KG1 (cell line): ENCODE data around the gene CNOT3.
"Not testable (repeated sequence)": the region's sequence is repeated elsewhere in the genome, so short reads cannot be mapped to it uniquely, and the experiment has no call there.

Source experiments
- DNase-seq: peaks from one replicate; lab custom pipeline; 2025; lab: John Stamatoyannopoulos, UW

CNOT3 gene

GRCh38 chr19:54137699-54138488, at the start of gene CNOT3:
TSS of gene CNOT3 (plus strand) at chr19:54137762. CDS start at chr19:54142979, 5,217 bp downstream.
- no peak for DNase-seq

GRCh38 chr19:54094426-54095000, 43.0 kb upstream of the CNOT3 start:
- peak; percentile 53 for DNase-seq

- no peak for DNase-seq
Measured at GRCh38 chr19:54095136-54095858, 42.3 kb upstream of the CNOT3 start.

GRCh38 chr19:54095859-54096616, 41.5 kb upstream of the CNOT3 start:
- DNase-seq = peak; percentile 29

GRCh38 chr19:54096617-54097106, 40.9 kb upstream of the CNOT3 start:
- no peak for DNase-seq

GRCh38 chr19:54099190-54099902, 38.2 kb upstream of the CNOT3 start:
- DNase-seq = no peak

- not testable (repeated sequence) for DNase-seq
Measured at GRCh38 chr19:54099903-54100255, 37.7 kb upstream of the CNOT3 start.

GRCh38 chr19:54100561-54100960, 37.0 kb upstream of the CNOT3 start, which contains the start of gene OSCAR:
TSS of gene OSCAR (minus strand) at chr19:54100803. CDS start at chr19:54100792, 11 bp downstream.
- DNase-seq = no peak

GRCh38 chr19:54102421-54103169, 35.0 kb upstream of the CNOT3 start, which contains the start of gene NDUFA3:
TSS of gene NDUFA3 (plus strand) at chr19:54102855. CDS start at chr19:54102879, 24 bp downstream.
- peak; percentile 98 for DNase-seq

- DNase-seq = no peak
Measured at GRCh38 chr19:54104998-54105715, 32.4 kb upstream of the CNOT3 start.

GRCh38 chr19:54105796-54106195, 31.8 kb upstream of the CNOT3 start:
- DNase-seq = no peak

- no peak for DNase-seq
Measured at GRCh38 chr19:54106716-54107115, 30.8 kb upstream of the CNOT3 start.

- no peak for DNase-seq
Measured at GRCh38 chr19:54107876-54108490, 29.6 kb upstream of the CNOT3 start.

- no peak for DNase-seq
Measured at GRCh38 chr19:54108496-54108895, 29.1 kb upstream of the CNOT3 start.

GRCh38 chr19:54109651-54110050, 27.9 kb upstream of the CNOT3 start:
- DNase-seq = no peak

- no peak for DNase-seq
Measured at GRCh38 chr19:54114340-54115108, 23.0 kb upstream of the CNOT3 start.

GRCh38 chr19:54115109-54116063, 22.2 kb upstream of the CNOT3 start, which contains the start of the genes PRPF31 and TFPT:
TSS of gene PRPF31 (plus strand) at chr19:54115754. CDS start at chr19:54118279, 2,525 bp downstream.
TSS of gene TFPT (minus strand) at chr19:54115657. CDS start at chr19:54115269, 388 bp downstream.
- DNase-seq = peak; percentile 98
